Measurements from ENCODE around the gene SF3A1. TPM values are rescaled to one million over a fixed set of nuclear protein-coding genes. Genes with fewer than 3 reads are reported as not detected.

Gene SF3A1
- total RNA-seq (283 and 286 TPM in 2 replicates), polyA plus RNA-seq (92.1 and 163 TPM in 2 replicates), polyA minus RNA-seq (179 and 283 TPM in 2 replicates)
- 58.6 TPM for total RNA-seq (2013)

- Mint-ChIP-seq H3K4me1 (peaks cover 42% of the 10 kb centered on the region), H3K27me3 (no peaks in the 10 kb centered on the region), H3K27ac (peak within 1 kb of the TSS; percentile 91), H3K4me3 (peak within 1 kb of the TSS; percentile 91), H3K9me3 (ENCODE audit: insufficient read depth) (no peaks in the 10 kb centered on the region)
- H2AFZ ChIP-seq (ENCODE audit: insufficient read depth, low read depth, low read length, poor library complexity, severe bottlenecking): peak within 1 kb of the TSS; percentile 79
- peak within 1 kb of the TSS; percentile 90 to 97 for H3K27ac ChIP-seq (ENCODE audit: low read length in 2 of 2)
- H3K4me3 ChIP-seq (ENCODE audit: control extremely low read depth in 1 of 5, extremely low read depth in 1 of 5, insufficient read depth in 1 of 5, low read depth in 2 of 5, low read length in 4 of 5): peak within 1 kb of the TSS; percentile 92 to 98 (median 96)
- H3K79me2 ChIP-seq (ENCODE audit: control insufficient read depth, insufficient read depth, low read length): peaks cover 62% of the 10 kb centered on the region
- peak within 1 kb of the TSS; percentile 84 for H3K4me2 ChIP-seq (replicated peaks; ENCODE audit: low read depth, low read length, poor library complexity, severe bottlenecking)
- intact Hi-C loops (cut with micrococcal nuclease): loop anchor here (1.0 to 2.0 kb wide), 5 partner anchors 29 to 90 kb away; partner anchors contain the start of genes CASTOR1, OSM and RNF215
- H3K27me3 ChIP-seq (replicated peaks in 1 of 4; ENCODE audit: control extremely low read depth in 1 of 4, control insufficient read depth in 3 of 4, insufficient read depth in 4 of 4, low read length in 3 of 4): no peaks in the 10 kb centered on the region
- DNase-seq (peak; percentile 95), ATAC-seq (ENCODE audit: low read depth) (peak; percentile 88)
- H4K20me1 ChIP-seq (ENCODE audit: control insufficient read depth, insufficient read depth, low read length, poor library complexity, severe bottlenecking): peaks cover 48% of the 10 kb centered on the region
- H3K9ac ChIP-seq (ENCODE audit: low read length): peak within 1 kb of the TSS; percentile 98
- ChIA-PET CTCF (interaction anchor here (0.6 to 12.3 kb wide), 13 partner anchors 9 to 249 kb away, joined by 3 to 169 read pairs (median 4); partner anchors contain the start of genes CASTOR1, RNF215 and TBC1D10A), POLR2A (interaction anchor here (0.6 to 3.0 kb wide), 9 partner anchors 16 to 68 kb away, joined by 3 to 27 read pairs (median 4); partner anchors contain the start of genes CASTOR1 and TBC1D10A)
- no peak for TF ChIP-seq CTCF (IDR thresholded peaks at IDR 0.05)
- TF ChIP-seq EZH2 (IDR thresholded peaks at IDR 0.05; ENCODE audit: borderline replicate concordance, insufficient read depth, low read depth, low read length, poor library complexity, severe bottlenecking): no peak
- H3K9me3 ChIP-seq (ENCODE audit: control extremely low read depth in 1 of 3, control insufficient read depth in 2 of 3, insufficient read depth in 1 of 3, low read length in 2 of 3): no peaks in the 10 kb centered on the region
- peaks cover 24 to 35% of the 10 kb centered on the region in 2 donors for H3K4me1 ChIP-seq (ENCODE audit: control insufficient read depth in 2 of 2, insufficient read depth in 2 of 2, low read length in 2 of 2)
- peaks cover 0 to 19% of the 10 kb centered on the region in 2 experiments for H3K36me3 ChIP-seq (replicated peaks in 1 of 2; ENCODE audit: control extremely low read depth in 1 of 2, control insufficient read depth in 1 of 2, extremely low read depth in 1 of 2, insufficient read depth in 2 of 2, low read length in 1 of 2)
- WGBS (ENCODE audit: insufficient coverage): under 1% methylated on average over 91 of the region's 91 CpGs
These were observed at the start of gene SF3A1, which contains the start of gene CCDC157 for GRCh38 chr22:30356449-30357235. Gene SF3A1 (minus strand): TSS chr22:30356894. CDS start chr22:30356792, 102 bp downstream. Gene CCDC157 (plus strand): TSS chr22:30357007. CDS start chr22:30366001, 8,994 bp downstream.

All from B cell (primary cell).